Naive thymus-derived CD4-positive, alpha-beta T cell (primary cell): ENCODE measurements around the gene PRKACA. TPM values are rescaled to one million over a fixed set of nuclear protein-coding genes. Genes with fewer than 3 reads are reported as not detected.

ENCODE experiments used
- ATAC-seq: fragments of 150-1000 bp; cut with Tn5 transposase; 2 replicates; pipeline ENCODE4 v1.10.0; 2021; ENCODE audit warnings: mild to moderate bottlenecking, moderate library complexity
- CTCF ChIA-PET: fragments of 350-600 bp; sonication (Branson Sonifier 250); formaldehyde crosslinking; loops from one replicate; lab custom pipeline; 2021; ENCODE audit warnings: antibody characterized with exemption; lab: Charles Lee
- POLR2A ChIA-PET: fragments of 350-600 bp; sonication (Branson Sonifier 250); formaldehyde crosslinking; loops from one replicate; lab custom pipeline; 2021; ENCODE audit warnings: antibody characterized with exemption, inconsistent platforms; lab: Charles Lee
- DNase-seq, 9 donors: peaks; one replicate each; pipeline versions ENCODE4 v3.0.0 to v3.0.0-alpha.2; 2020 to 2022; ENCODE audit warnings: mixed read lengths in 1 of 9
- H3K27ac ChIP-seq: one replicate; pipeline ENCODE4 v1.7.0; 2013; ENCODE audit warnings: mild to moderate bottlenecking, low read depth, low read length, moderate library complexity
- H3K27me3 ChIP-seq, 2 donors: one replicate each; pipeline ENCODE4 v1.7.0; 2013; ENCODE audit warnings: low read length in 2 of 2, mild to moderate bottlenecking in 2 of 2, moderate library complexity in 2 of 2; ENCODE audit not compliant: control insufficient read depth in 2 of 2, insufficient read depth in 2 of 2
- H3K36me3 ChIP-seq, 3 experiments: 1 replicate in 2 of 3; 2 replicates in 1 of 3; pipeline ENCODE4 v1.7.0; 2013; ENCODE audit warnings: low read length in 3 of 3, mild to moderate bottlenecking in 3 of 3, moderate library complexity in 1 of 3; ENCODE audit not compliant: insufficient read depth in 3 of 3, control insufficient read depth in 2 of 3
- H3K4me1 ChIP-seq, 2 donors: one replicate each; pipeline ENCODE4 v1.7.0; 2013; ENCODE audit warnings: low read length in 2 of 2, mild to moderate bottlenecking in 2 of 2, moderate library complexity in 1 of 2; ENCODE audit not compliant: control insufficient read depth in 2 of 2, insufficient read depth in 2 of 2
- H3K4me3 ChIP-seq: 2 replicates; pipeline ENCODE4 v1.7.0; 2013; ENCODE audit warnings: mild to moderate bottlenecking, low read length
- H3K9me3 ChIP-seq, 3 experiments: 1 replicate in 2 of 3; 2 replicates in 1 of 3; pipeline ENCODE4 v1.7.0; 2013; ENCODE audit warnings: low read length in 3 of 3; ENCODE audit not compliant: control insufficient read depth in 2 of 3
- H3K27ac Mint-ChIP-seq, 9 donors: one replicate each; pipeline ENCODE4 v1.8.0; 2020 to 2022; ENCODE audit warnings: mixed read lengths in 9 of 9, mild to moderate bottlenecking in 8 of 9, moderate library complexity in 5 of 9, inconsistent platforms in 2 of 9
- H3K27me3 Mint-ChIP-seq, 5 donors: one replicate each; pipeline ENCODE4 v1.8.0; 2021 to 2022; ENCODE audit warnings: mixed read lengths in 5 of 5, mild to moderate bottlenecking in 1 of 5
- H3K36me3 Mint-ChIP-seq, 5 donors: one replicate each; pipeline ENCODE4 v1.8.0; 2020 to 2022; ENCODE audit warnings: mixed read lengths in 5 of 5, mild to moderate bottlenecking in 3 of 5, inconsistent platforms in 1 of 5
- H3K4me1 Mint-ChIP-seq, 7 donors: one replicate each; pipeline ENCODE4 v1.8.0; 2020 to 2022; ENCODE audit warnings: mixed read lengths in 7 of 7, mild to moderate bottlenecking in 3 of 7, inconsistent platforms in 1 of 7
- H3K4me3 Mint-ChIP-seq, 10 donors: one replicate each; pipeline ENCODE4 v1.8.0; 2020 to 2022; ENCODE audit warnings: mild to moderate bottlenecking in 10 of 10, mixed read lengths in 10 of 10, moderate library complexity in 6 of 10, inconsistent platforms in 2 of 10
- H3K9me3 Mint-ChIP-seq, 11 donors: one replicate each; pipeline ENCODE4 v1.8.0; 2020 to 2022; ENCODE audit warnings: mixed read lengths in 11 of 11, mild to moderate bottlenecking in 4 of 11, inconsistent platforms in 1 of 11, moderate library complexity in 1 of 11
- intact Hi-C, 2 donors: fragments of 100-400 bp; cut with micrococcal nuclease; formaldehyde crosslinking; loops; one replicate each; pipeline ENCODE4 v1.15.1; 2023
- polyA plus RNA-seq, 2 donors: library from polyadenylated mRNA; unstranded; fragments of 300-500 nt; fragmentation: Illumina TruSeq; gene quantifications; one replicate each; pipeline ENCODE4 v1.2.3, GENCODE V29; 2021
- total RNA-seq, 6 experiments: library from RNA in 5 of 6; stranded (reverse) in 5 of 6; gene quantifications; 1 replicate in 5 of 6; 2 replicates in 1 of 6; pipeline ENCODE4 v1.2.3 and lab custom pipeline; 2021 to 2026

The PRKACA gene
- total and polyA plus RNA-seq, 7 experiments from 2014 or later = 1.9 to 101 (median 48.4) TPM

GRCh38 chr19:14061751-14062557 is 55.6 kb downstream of the PRKACA start, which contains the start of gene PALM3:
Gene PALM3, minus strand, starts transcription at chr19:14062076. Its CDS starts 96 bp downstream, at chr19:14061980.
- Histone ChIP-seq H3K4me3 (no peak within 1 kb of the TSS), H3K9me3 (no peaks in the 10 kb centered on the region), H3K36me3 (no peaks in the 10 kb centered on the region), H3K27ac (no peak within 1 kb of the TSS), H3K4me1 (peaks cover 9 to 10% of the 10 kb centered on the region in 2 donors), H3K27me3 (peaks cover 5 to 21% of the 10 kb centered on the region in 2 donors)
- ATAC-seq (no peak), DNase-seq (no peak)
- ChIA-PET POLR2A (no interaction called here), CTCF (no interaction called here)
- Mint-ChIP-seq H3K27me3 (peaks cover 16 to 42% (median 30%) of the 10 kb centered on the region in 5 donors), H3K27ac (no peak within 1 kb of the TSS), H3K9me3 (peaks cover 0 to 3% (median 0%) of the 10 kb centered on the region in 11 donors), H3K4me3 (no peak within 1 kb of the TSS), H3K4me1 (peaks cover 9 to 20% (median 16%) of the 10 kb centered on the region in 7 donors), H3K36me3 (no peaks in the 10 kb centered on the region)
- intact Hi-C loops = no loop called here

DNA sequence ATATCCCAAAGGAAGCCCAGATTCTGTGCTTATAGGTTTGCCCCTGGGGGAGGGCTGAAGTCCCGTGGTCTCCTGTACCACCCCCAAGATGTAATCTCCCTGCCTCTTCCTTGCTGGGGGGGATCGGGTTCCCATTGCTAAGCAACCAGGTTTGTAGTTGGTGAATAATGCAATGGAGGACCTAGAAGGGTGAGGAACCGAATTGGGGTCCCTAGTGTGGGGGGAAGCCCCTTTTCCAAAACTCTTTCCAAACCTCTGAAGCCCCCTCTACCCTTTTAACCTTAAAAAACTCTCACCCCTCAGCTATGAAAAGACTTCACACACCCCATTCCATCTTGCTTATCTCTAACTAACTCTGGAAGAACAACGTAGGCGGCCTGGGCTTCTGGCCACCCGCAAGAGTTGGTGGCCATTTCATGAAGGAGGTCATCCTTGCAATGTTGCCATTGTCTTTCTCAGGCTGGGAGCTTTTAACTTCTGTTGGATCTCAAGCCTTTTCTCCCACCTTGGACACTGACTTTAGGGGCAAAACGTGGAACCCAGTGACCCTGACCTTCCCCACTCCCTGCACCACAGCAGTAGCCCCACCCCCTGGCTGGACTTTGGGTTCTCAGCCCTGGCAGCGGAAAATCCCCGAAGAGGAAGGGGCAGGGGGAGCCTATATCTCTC is 56.3 kb downstream of the PRKACA start:
- no peak overlapping the region for H3K4me3 Mint-ChIP-seq
- Histone ChIP-seq H3K36me3 (no peaks in the 10 kb centered on the region), H3K4me1 (peaks cover 9 to 10% of the 10 kb centered on the region in 2 donors), H3K4me3 (no peak overlapping the region), H3K27me3 (peaks cover 5 to 21% of the 10 kb centered on the region in 2 donors), H3K27ac (no peak overlapping the region), H3K9me3 (no peaks in the 10 kb centered on the region)
- POLR2A ChIA-PET = no interaction called here
- CTCF ChIA-PET = interaction anchor here (0.6 to 2.6 kb wide), 4 partner anchors 11 to 109 kb away, joined by 3 to 22 read pairs (median 4); partner anchors contain the start of gene MISP3
- H3K27me3 Mint-ChIP-seq = peaks cover 16 to 49% (median 29%) of the 10 kb centered on the region in 5 donors
- DNase-seq = no peak
- H3K27ac Mint-ChIP-seq = no peak overlapping the region
- peaks cover 0 to 4% (median 0%) of the 10 kb centered on the region in 11 donors for H3K9me3 Mint-ChIP-seq
- no peak for ATAC-seq
- H3K4me1 Mint-ChIP-seq = peaks cover 9 to 22% (median 19%) of the 10 kb centered on the region in 7 donors
- intact Hi-C loops = no loop called here
- H3K36me3 Mint-ChIP-seq = no peaks in the 10 kb centered on the region

DNA sequence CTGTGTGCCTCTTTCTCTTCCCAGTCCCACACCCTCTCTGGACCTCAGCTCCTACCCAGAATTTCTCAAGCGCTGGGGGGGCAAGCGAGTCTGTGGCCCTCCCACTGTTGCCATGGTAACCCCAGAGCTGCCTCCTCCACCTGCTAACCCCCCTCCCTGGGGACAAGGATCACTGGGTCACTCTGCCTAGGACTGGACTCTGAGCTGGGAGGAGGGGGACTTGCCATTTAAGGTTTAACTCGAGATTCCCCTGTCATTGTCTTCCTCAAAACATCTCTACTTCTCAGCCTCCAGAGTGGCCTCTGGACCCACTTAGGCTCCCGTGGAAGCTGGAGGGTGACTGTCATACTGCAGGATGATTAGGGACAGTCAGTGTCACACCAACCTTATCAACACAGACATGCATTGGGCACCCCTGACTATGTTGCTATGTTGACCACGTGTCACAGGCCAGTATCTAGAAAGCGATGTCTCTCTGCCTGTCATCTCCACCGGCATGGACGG is 57.9 kb downstream of the PRKACA start:
- Mint-ChIP-seq H3K4me1 (peaks cover 9 to 25% (median 19%) of the 10 kb centered on the region in 7 donors), H3K9me3 (peaks cover 0 to 4% (median 0%) of the 10 kb centered on the region in 11 donors), H3K36me3 (no peaks in the 10 kb centered on the region), H3K27me3 (peaks cover 16 to 48% (median 27%) of the 10 kb centered on the region in 5 donors), H3K27ac (no peak overlapping the region), H3K4me3 (peak overlapping the region in 4 of 10 donors; percentile 27 to 49 (median 38))
- H3K9me3 ChIP-seq = no peaks in the 10 kb centered on the region
- no peak overlapping the region for H3K27ac ChIP-seq
- peaks cover 9 to 10% of the 10 kb centered on the region in 2 donors for H3K4me1 ChIP-seq
- DNase-seq (no peak), ATAC-seq (no peak)
- no peak overlapping the region for H3K4me3 ChIP-seq
- intact Hi-C loops = loop anchor here in 1 of 2 donors (1.0 kb wide), 1 partner anchor 14 kb away; no protein-coding TSS in a partner anchor
- ChIA-PET POLR2A (interaction anchor here (0.7 to 1.1 kb wide), 3 partner anchors 10 to 38 kb away, joined by 3 read pairs; no protein-coding TSS in a partner anchor), CTCF (interaction anchor here (0.5 to 2.6 kb wide), 11 partner anchors 9 to 362 kb away, joined by 3 to 22 read pairs (median 4); partner anchors contain the start of gene MISP3)
- H3K27me3 ChIP-seq = peaks cover 5 to 21% of the 10 kb centered on the region in 2 donors
- no peaks in the 10 kb centered on the region for H3K36me3 ChIP-seq

GRCh38 chr19:14059093-14059480 is 58.5 kb downstream of the PRKACA start:
- Histone ChIP-seq H3K27ac (no peak overlapping the region), H3K27me3 (peaks cover 5 to 21% of the 10 kb centered on the region in 2 donors), H3K4me1 (peaks cover 9 to 10% of the 10 kb centered on the region in 2 donors), H3K4me3 (no peak overlapping the region), H3K9me3 (no peaks in the 10 kb centered on the region), H3K36me3 (no peaks in the 10 kb centered on the region)
- Mint-ChIP-seq H3K27me3 (peaks cover 16 to 48% (median 27%) of the 10 kb centered on the region in 5 donors), H3K27ac (no peak overlapping the region), H3K4me3 (peak overlapping the region in 9 of 10 donors; percentile 19 to 81 (median 55)), H3K36me3 (peaks cover 0 to 2% (median 1%) of the 10 kb centered on the region in 5 donors), H3K4me1 (peaks cover 9 to 26% (median 19%) of the 10 kb centered on the region in 7 donors), H3K9me3 (peaks cover 0 to 5% (median 0%) of the 10 kb centered on the region in 11 donors)
- CTCF ChIA-PET = interaction anchor here (1.0 to 2.6 kb wide), 8 partner anchors 10 to 180 kb away, joined by 3 to 22 read pairs (median 7); partner anchors contain the start of gene MISP3
- DNase-seq (peak in 5 of 9 donors; percentile 30 to 66 (median 46)), ATAC-seq (peak; percentile 68)
- POLR2A ChIA-PET = interaction anchor here (0.7 to 1.1 kb wide), 2 partner anchors 29 to 37 kb away, joined by 3 read pairs; no protein-coding TSS in a partner anchor
- intact Hi-C loops = loop anchor here in 1 of 2 donors (1.0 kb wide), 1 partner anchor 14 kb away; no protein-coding TSS in a partner anchor

GRCh38 chr19:14058182-14059092 is 59.1 kb downstream of the PRKACA start:
- DNase-seq (peak in 1 of 9 donors; percentile 51), ATAC-seq (no peak)
- H3K27ac ChIP-seq = no peak overlapping the region
- peaks cover 16 to 48% (median 27%) of the 10 kb centered on the region in 5 donors for H3K27me3 Mint-ChIP-seq
- H3K9me3 ChIP-seq = no peaks in the 10 kb centered on the region
- CTCF ChIA-PET = interaction anchor here (1.0 to 2.6 kb wide), 7 partner anchors 10 to 179 kb away, joined by 3 to 22 read pairs (median 8); partner anchors contain the start of gene MISP3
- no peak overlapping the region for H3K27ac Mint-ChIP-seq
- POLR2A ChIA-PET = interaction anchor here (1.1 to 1.9 kb wide), 4 partner anchors 10 to 28 kb away, joined by 3 to 4 read pairs (median 4); partner anchors contain the start of gene IL27RA
- H3K36me3 ChIP-seq = no peaks in the 10 kb centered on the region
- H3K4me3 Mint-ChIP-seq = peak overlapping the region; percentile 23 to 81 (median 60)
- peaks cover 0 to 6% (median 5%) of the 10 kb centered on the region in 5 donors for H3K36me3 Mint-ChIP-seq
- H3K4me3 ChIP-seq = no peak overlapping the region
- intact Hi-C loops = loop anchor here in 1 of 2 donors (1.0 kb wide), 1 partner anchor 15 kb away; no protein-coding TSS in a partner anchor
- peaks cover 0 to 5% (median 0%) of the 10 kb centered on the region in 11 donors for H3K9me3 Mint-ChIP-seq
- H3K4me1 Mint-ChIP-seq = peaks cover 9 to 30% (median 19%) of the 10 kb centered on the region in 7 donors
- peaks cover 9 to 10% of the 10 kb centered on the region in 2 donors for H3K4me1 ChIP-seq
- peaks cover 5 to 21% of the 10 kb centered on the region in 2 donors for H3K27me3 ChIP-seq
